Right lobe of liver (tissue), 4 donors: ENCODE data around the gene F8.

ENCODE experiments used
- CTCF ChIP-seq, 4 donors: fragments of 200-600 bp in 3 of 4; fragments of 450-650 bp in 1 of 4; IDR thresholded peaks; one replicate each; pipeline versions ENCODE4 v1.5.1 to v1.8.0; 2016 to 2022; ENCODE audit warnings: antibody characterized with exemption in 4 of 4, mild to moderate bottlenecking in 2 of 4
- POLR2A ChIP-seq: fragments of 450-650 bp; IDR thresholded peaks from one replicate; pipeline ENCODE4 v1.6.1; 2017; ENCODE audit warnings: antibody characterized with exemption, mild to moderate bottlenecking
- donor health status: DM: no; HTN: no; CAD: no.
- donor health status: DM: no; HTN: no; CAD: no.
- donor health status: DM: no; HTN: yes; CAD: no.

GRCh38 chrX:155053656-155054055 is 31.1 kb upstream of the F8 start:
- no peak for TF ChIP-seq POLR2A
- no peak for TF ChIP-seq CTCF (IDR thresholded peaks at IDR 0.05)
